Gastroesophageal sphincter (tissue), 3 donors: ENCODE data around the gene RHD.

Source experiments
- POLR2A ChIP-seq, 2 donors: fragments of 450-650 bp; IDR thresholded peaks; one replicate each; pipeline ENCODE4 v1.6.1; 2017; ENCODE audit warnings: antibody characterized with exemption in 2 of 2, mild to moderate bottlenecking in 2 of 2, moderate library complexity in 1 of 2
- POLR2AphosphoS5 ChIP-seq: sonication (generic); formaldehyde crosslinking; IDR thresholded peaks from one replicate; pipeline ENCODE4 v1.6.1; 2017; ENCODE audit warnings: antibody characterized with exemption
- TF ChIP-seq, protein P1 (sequence below), 4 experiments: fragments of 200-600 bp in 2 of 4; fragments of 450-650 bp in 2 of 4; sonication (generic) in 1 of 4; IDR thresholded peaks; one replicate each; pipeline ENCODE4 v1.5.1; 2017 to 2019; ENCODE audit warnings: antibody characterized with exemption in 4 of 4, mild to moderate bottlenecking in 2 of 4, moderate library complexity in 2 of 4

DNA sequence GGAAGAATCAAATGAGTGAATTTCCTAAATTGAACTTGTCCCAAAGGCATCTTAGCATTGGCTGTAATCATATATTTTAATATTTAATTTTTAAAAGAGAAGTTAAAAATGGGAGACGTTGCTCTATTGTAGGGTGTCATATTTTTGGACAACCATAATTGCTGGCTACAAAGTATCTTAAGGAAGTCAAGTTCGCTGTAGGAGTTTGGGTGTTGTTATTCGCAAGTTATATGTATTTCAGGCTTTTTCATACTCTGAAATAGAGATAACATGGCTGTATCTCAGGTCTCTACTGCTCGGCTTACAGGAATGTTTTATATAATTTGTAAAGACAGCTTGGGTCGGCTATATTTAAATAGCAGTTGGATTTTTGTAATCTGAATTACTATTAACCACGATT is 66.7 kb downstream of the RHD start:
- TF ChIP-seq, protein P1, sequence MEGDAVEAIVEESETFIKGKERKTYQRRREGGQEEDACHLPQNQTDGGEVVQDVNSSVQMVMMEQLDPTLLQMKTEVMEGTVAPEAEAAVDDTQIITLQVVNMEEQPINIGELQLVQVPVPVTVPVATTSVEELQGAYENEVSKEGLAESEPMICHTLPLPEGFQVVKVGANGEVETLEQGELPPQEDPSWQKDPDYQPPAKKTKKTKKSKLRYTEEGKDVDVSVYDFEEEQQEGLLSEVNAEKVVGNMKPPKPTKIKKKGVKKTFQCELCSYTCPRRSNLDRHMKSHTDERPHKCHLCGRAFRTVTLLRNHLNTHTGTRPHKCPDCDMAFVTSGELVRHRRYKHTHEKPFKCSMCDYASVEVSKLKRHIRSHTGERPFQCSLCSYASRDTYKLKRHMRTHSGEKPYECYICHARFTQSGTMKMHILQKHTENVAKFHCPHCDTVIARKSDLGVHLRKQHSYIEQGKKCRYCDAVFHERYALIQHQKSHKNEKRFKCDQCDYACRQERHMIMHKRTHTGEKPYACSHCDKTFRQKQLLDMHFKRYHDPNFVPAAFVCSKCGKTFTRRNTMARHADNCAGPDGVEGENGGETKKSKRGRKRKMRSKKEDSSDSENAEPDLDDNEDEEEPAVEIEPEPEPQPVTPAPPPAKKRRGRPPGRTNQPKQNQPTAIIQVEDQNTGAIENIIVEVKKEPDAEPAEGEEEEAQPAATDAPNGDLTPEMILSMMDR (IDR thresholded peaks at IDR 0.05), result no peak
- TF ChIP-seq POLR2AphosphoS5, result no peak
- no peak for TF ChIP-seq POLR2A (IDR thresholded peaks at IDR 0.05)
